ENCODE measurements around the gene PWWP2A.

The PWWP2A gene

GRCh38 chr5:160092514-160092913 lies 26.7 kb downstream of the PWWP2A start:
- Histone ChIP-seq H3K4me1 (ENCODE audit: insufficient read depth, low read length) (no peaks in the 10 kb centered on the region), H3K9me3 (ENCODE audit: insufficient read depth, low read length, severe bottlenecking) (no peaks in the 10 kb centered on the region), H2AFZ (ENCODE audit: low read depth, low read length) (no peak overlapping the region), H3K36me3 (ENCODE audit: insufficient read depth, low read length) (peaks cover 50% of the 10 kb centered on the region), H3K4me3 (ENCODE audit: low read depth in 1 of 2, low read length in 2 of 2) (no peak overlapping the region), H4K20me1 (ENCODE audit: insufficient read depth, low read length) (no peaks in the 10 kb centered on the region), H3K27me3 (ENCODE audit: insufficient read depth, low read length, poor library complexity) (no peaks in the 10 kb centered on the region), H3K27ac (ENCODE audit: low read length) (no peak overlapping the region), H3K9ac (ENCODE audit: low read depth, low read length) (no peak overlapping the region), H3K79me2 (ENCODE audit: insufficient read depth, low read length) (0 out of 2 replicates have a peak, but pooled peaks cover 3% of the 10 kb centered on the region), H3K4me2 (ENCODE audit: insufficient read depth, low read length) (no peak overlapping the region)
- no peak for ATAC-seq (ENCODE audit: insufficient read depth, low read depth)
- no peak for TF ChIP-seq EZH2 (IDR thresholded peaks at IDR 0.05; ENCODE audit: borderline replicate concordance, low read depth, low read length, severe bottlenecking)
- TF ChIP-seq CTCF (IDR thresholded peaks at IDR 0.05; ENCODE audit: borderline replicate concordance, extremely low read depth, low read length, poor library complexity, severe bottlenecking): no peak
- no peak for DNase-seq

- H3K9ac ChIP-seq (ENCODE audit: low read depth, low read length): no peak overlapping the region
- DNase-seq: no peak
- no peaks in the 10 kb centered on the region for H3K27me3 ChIP-seq (ENCODE audit: insufficient read depth, low read length, poor library complexity)
- no peak overlapping the region for H3K4me3 ChIP-seq (ENCODE audit: low read depth in 1 of 2, low read length in 2 of 2)
- H3K36me3 ChIP-seq (ENCODE audit: insufficient read depth, low read length): peaks cover 30% of the 10 kb centered on the region
- no peaks in the 10 kb centered on the region for H3K4me1 ChIP-seq (ENCODE audit: insufficient read depth, low read length)
- H2AFZ ChIP-seq (ENCODE audit: low read depth, low read length): no peak overlapping the region
- TF ChIP-seq CTCF (IDR thresholded peaks at IDR 0.05; ENCODE audit: borderline replicate concordance, extremely low read depth, low read length, poor library complexity, severe bottlenecking): no peak
- TF ChIP-seq EZH2 (IDR thresholded peaks at IDR 0.05; ENCODE audit: borderline replicate concordance, low read depth, low read length, severe bottlenecking): no peak
- H4K20me1 ChIP-seq (ENCODE audit: insufficient read depth, low read length): no peaks in the 10 kb centered on the region
- no peaks in the 10 kb centered on the region for H3K79me2 ChIP-seq (ENCODE audit: insufficient read depth, low read length)
- H3K4me2 ChIP-seq (ENCODE audit: insufficient read depth, low read length): no peak overlapping the region
- H3K27ac ChIP-seq (ENCODE audit: low read length): no peak overlapping the region
- ATAC-seq (ENCODE audit: insufficient read depth, low read depth): no peak
- no peaks in the 10 kb centered on the region for H3K9me3 ChIP-seq (ENCODE audit: insufficient read depth, low read length, severe bottlenecking)
Measured at GRCh38 chr5:160090059-160090458, 29.2 kb downstream of the PWWP2A start.

GRCh38 chr5:160089531-160089930 lies 29.7 kb downstream of the PWWP2A start:
- Histone ChIP-seq H4K20me1 (ENCODE audit: insufficient read depth, low read length) (no peaks in the 10 kb centered on the region), H3K9me3 (ENCODE audit: insufficient read depth, low read length, severe bottlenecking) (no peaks in the 10 kb centered on the region), H3K27me3 (ENCODE audit: insufficient read depth, low read length, poor library complexity) (no peaks in the 10 kb centered on the region), H2AFZ (ENCODE audit: low read depth, low read length) (no peak overlapping the region), H3K4me3 (ENCODE audit: low read depth in 1 of 2, low read length in 2 of 2) (no peak overlapping the region), H3K79me2 (ENCODE audit: insufficient read depth, low read length) (no peaks in the 10 kb centered on the region), H3K36me3 (ENCODE audit: insufficient read depth, low read length) (peaks cover 30% of the 10 kb centered on the region), H3K27ac (ENCODE audit: low read length) (no peak overlapping the region), H3K4me2 (ENCODE audit: insufficient read depth, low read length) (no peak overlapping the region), H3K9ac (ENCODE audit: low read depth, low read length) (no peak overlapping the region), H3K4me1 (ENCODE audit: insufficient read depth, low read length) (no peaks in the 10 kb centered on the region)
- ATAC-seq (ENCODE audit: insufficient read depth, low read depth) (no peak), DNase-seq (no peak)
- no peak for TF ChIP-seq CTCF (IDR thresholded peaks at IDR 0.05; ENCODE audit: borderline replicate concordance, extremely low read depth, low read length, poor library complexity, severe bottlenecking)
- no peak for TF ChIP-seq EZH2 (IDR thresholded peaks at IDR 0.05; ENCODE audit: borderline replicate concordance, low read depth, low read length, severe bottlenecking)

GRCh38 chr5:160088805-160089204 lies 30.4 kb downstream of the PWWP2A start:
- ATAC-seq (ENCODE audit: insufficient read depth, low read depth) (no peak), DNase-seq (no peak)
- Histone ChIP-seq H2AFZ (ENCODE audit: low read depth, low read length) (no peak overlapping the region), H3K4me1 (ENCODE audit: insufficient read depth, low read length) (no peaks in the 10 kb centered on the region), H4K20me1 (ENCODE audit: insufficient read depth, low read length) (no peaks in the 10 kb centered on the region), H3K79me2 (ENCODE audit: insufficient read depth, low read length) (no peaks in the 10 kb centered on the region), H3K9me3 (ENCODE audit: insufficient read depth, low read length, severe bottlenecking) (no peaks in the 10 kb centered on the region), H3K9ac (ENCODE audit: low read depth, low read length) (no peak overlapping the region), H3K27ac (ENCODE audit: low read length) (no peak overlapping the region), H3K4me3 (ENCODE audit: low read depth in 1 of 2, low read length in 2 of 2) (no peak overlapping the region), H3K27me3 (ENCODE audit: insufficient read depth, low read length, poor library complexity) (no peaks in the 10 kb centered on the region), H3K4me2 (ENCODE audit: insufficient read depth, low read length) (no peak overlapping the region), H3K36me3 (ENCODE audit: insufficient read depth, low read length) (peaks cover 23% of the 10 kb centered on the region)
- TF ChIP-seq CTCF (IDR thresholded peaks at IDR 0.05; ENCODE audit: borderline replicate concordance, extremely low read depth, low read length, poor library complexity, severe bottlenecking) (no peak), EZH2 (IDR thresholded peaks at IDR 0.05; ENCODE audit: borderline replicate concordance, low read depth, low read length, severe bottlenecking) (no peak)
